Measurements from ENCODE around the gene ARRDC3.
"Not testable (repeated sequence)": the region's sequence is repeated elsewhere in the genome, so short reads cannot be mapped to it uniquely, and the experiment has no call there.

The ARRDC3 gene

GRCh38 chr5:91383027-91383955 lies at the start of gene ARRDC3:
TSS of gene ARRDC3 (minus strand) at chr5:91383317. CDS start at chr5:91383092, 225 bp downstream.
- DNase-seq (ENCODE audit: low read depth, low spot score): peak; percentile 99

GRCh38 chr5:91430949-91431348 lies 47.8 kb upstream of the ARRDC3 start:
- no peak for DNase-seq (ENCODE audit: low read depth, low spot score)

GRCh38 chr5:91424638-91425436 lies 41.7 kb upstream of the ARRDC3 start:
- DNase-seq (ENCODE audit: low read depth, low spot score): peak; percentile 46

GRCh38 chr5:91423871-91424270 lies 40.8 kb upstream of the ARRDC3 start:
- DNase-seq (ENCODE audit: low read depth, low spot score): no peak

- no peak for DNase-seq (ENCODE audit: low read depth, low spot score)
These were observed 37.8 kb upstream of the ARRDC3 start for GRCh38 chr5:91420879-91421278.

- DNase-seq (ENCODE audit: low read depth, low spot score): peak; percentile 40
These were observed 36.7 kb upstream of the ARRDC3 start for GRCh38 chr5:91419571-91420537.

- DNase-seq (ENCODE audit: low read depth, low spot score): no peak
These were observed 36.0 kb upstream of the ARRDC3 start for GRCh38 chr5:91419136-91419535.

- no peak for DNase-seq (ENCODE audit: low read depth, low spot score)
These were observed 35.0 kb upstream of the ARRDC3 start for GRCh38 chr5:91418158-91418557.

- DNase-seq (ENCODE audit: low read depth, low spot score): no peak
These were observed 34.1 kb upstream of the ARRDC3 start for GRCh38 chr5:91417219-91417618.

GRCh38 chr5:91416491-91416890 lies 33.4 kb upstream of the ARRDC3 start:
- no peak for DNase-seq (ENCODE audit: low read depth, low spot score)

- no peak for DNase-seq (ENCODE audit: low read depth, low spot score)
These were observed 26.2 kb upstream of the ARRDC3 start for GRCh38 chr5:91409304-91409703.

GRCh38 chr5:91408710-91409109 lies 25.6 kb upstream of the ARRDC3 start:
- DNase-seq (ENCODE audit: low read depth, low spot score): no peak

GRCh38 chr5:91407204-91407603 lies 24.1 kb upstream of the ARRDC3 start:
- DNase-seq (ENCODE audit: low read depth, low spot score): no peak

GRCh38 chr5:91403438-91403837 lies 20.3 kb upstream of the ARRDC3 start:
- DNase-seq (ENCODE audit: low read depth, low spot score): no peak

- DNase-seq (ENCODE audit: low read depth, low spot score): no peak
These were observed 18.1 kb upstream of the ARRDC3 start for GRCh38 chr5:91401175-91401574.

- no peak for DNase-seq (ENCODE audit: low read depth, low spot score)
These were observed 14.7 kb upstream of the ARRDC3 start for GRCh38 chr5:91397791-91398190.

- no peak for DNase-seq (ENCODE audit: low read depth, low spot score)
These were observed 7.2 kb upstream of the ARRDC3 start for GRCh38 chr5:91390268-91390667.

- not testable (repeated sequence) for DNase-seq (ENCODE audit: low read depth, low spot score)
These were observed 6.4 kb upstream of the ARRDC3 start for GRCh38 chr5:91389555-91389954.

- no peak for DNase-seq (ENCODE audit: low read depth, low spot score)
These were observed 5.2 kb upstream of the ARRDC3 start for GRCh38 chr5:91388362-91388761.

- no peak for DNase-seq (ENCODE audit: low read depth, low spot score)
These were observed 3.0 kb upstream of the ARRDC3 start for GRCh38 chr5:91386120-91386519.

- DNase-seq (ENCODE audit: low read depth, low spot score): not testable (repeated sequence)
These were observed 2.5 kb upstream of the ARRDC3 start for GRCh38 chr5:91385596-91385995.

Measured in ELF-1 (cell line).